GM19438 (cell line): ENCODE results near the gene CASP2.
"Not testable (repeated sequence)": the region's sequence is repeated elsewhere in the genome, so short reads cannot be mapped to it uniquely, and the experiment has no call there.

Experiments
- ATAC-seq: cut with Tn5 transposase; IDR thresholded peaks from one replicate; pipeline ENCODE4 v1.9.1; 2021; ENCODE audit warnings: low read depth; ENCODE audit not compliant: unreplicated experiment

CASP2 gene

GRCh38 chr7:143289888-143290287 lies 1.7 kb downstream of the CASP2 start:
- ATAC-seq = not testable (repeated sequence)

GRCh38 chr7:143290293-143290692 lies 2.1 kb downstream of the CASP2 start:
- ATAC-seq = no peak

GRCh38 chr7:143292876-143293275 lies 4.7 kb downstream of the CASP2 start:
- no peak for ATAC-seq

DNA sequence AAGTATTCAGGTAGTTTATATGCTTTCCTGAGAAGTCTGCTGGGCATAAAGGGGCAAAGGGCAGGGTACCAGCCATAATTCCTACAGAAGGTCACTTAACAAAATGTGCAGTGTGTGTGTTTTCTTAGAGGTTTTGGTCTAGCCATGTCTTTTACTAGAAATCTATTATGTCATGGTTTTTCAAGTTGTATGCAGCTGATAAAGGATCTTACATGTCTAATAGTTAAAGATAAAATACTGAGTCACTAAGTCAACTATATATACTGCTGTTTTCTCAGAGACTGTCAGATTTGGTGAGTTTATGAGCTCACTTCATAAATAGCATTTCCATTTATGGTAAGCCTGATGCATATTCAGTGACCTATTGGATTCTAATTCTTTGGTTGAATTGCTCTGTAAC lies 7.7 kb downstream of the CASP2 start:
- ATAC-seq = no peak

- ATAC-seq = no peak
Measured at GRCh38 chr7:143296686-143297085, 8.5 kb downstream of the CASP2 start.

DNA sequence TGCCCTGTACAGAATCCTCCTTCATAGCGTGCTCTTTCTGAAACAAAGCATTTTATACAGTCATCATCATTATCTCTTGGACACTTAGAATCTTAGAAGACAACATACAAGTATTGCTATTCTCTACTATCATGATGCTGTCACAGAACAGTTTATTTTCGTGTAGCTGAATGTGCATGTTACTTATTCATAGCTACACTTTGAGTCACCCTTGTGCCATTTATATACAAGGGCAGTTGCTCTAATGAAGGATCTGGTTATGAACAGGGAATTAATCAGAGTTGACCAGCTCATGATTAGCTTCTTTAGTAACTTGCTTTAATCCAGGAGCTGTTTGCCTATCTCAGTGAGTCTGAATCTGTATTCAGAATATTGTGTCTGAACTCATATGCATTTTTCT lies 11.2 kb downstream of the CASP2 start:
- ATAC-seq = no peak

GRCh38 chr7:143299840-143300239 lies 11.7 kb downstream of the CASP2 start:
- no peak for ATAC-seq

GRCh38 chr7:143300959-143301935 lies 13.1 kb downstream of the CASP2 start:
- ATAC-seq = no peak

GRCh38 chr7:143303733-143304132 lies 15.6 kb downstream of the CASP2 start:
- no peak for ATAC-seq

- no peak for ATAC-seq
Measured at GRCh38 chr7:143304938-143305337, 16.8 kb downstream of the CASP2 start.

- ATAC-seq = peak; percentile 59
Measured at GRCh38 chr7:143305423-143306070, 17.4 kb downstream of the CASP2 start.

DNA sequence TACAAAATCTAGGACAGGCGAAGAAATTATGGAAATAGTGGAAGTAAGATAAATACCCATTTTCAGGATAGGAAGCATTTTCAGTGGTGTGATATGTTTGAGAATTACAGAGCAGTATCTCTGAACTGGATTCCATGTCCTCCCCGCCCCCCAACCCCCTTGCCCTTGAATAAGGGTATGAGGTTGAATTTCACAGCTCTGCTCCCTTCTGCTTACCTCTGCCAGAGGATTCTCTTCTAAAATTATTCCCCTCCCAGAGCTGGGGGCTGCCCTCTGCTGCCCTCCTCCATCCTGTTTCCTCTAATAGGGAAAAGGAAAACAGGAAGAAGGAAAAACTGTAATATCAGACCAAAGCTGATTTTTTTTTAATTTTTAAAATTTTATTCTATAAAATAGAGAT lies 20.5 kb downstream of the CASP2 start:
- ATAC-seq = no peak

GRCh38 chr7:143314127-143314526 lies 26.0 kb downstream of the CASP2 start:
- ATAC-seq = no peak

- no peak for ATAC-seq
Measured at GRCh38 chr7:143315776-143316175, 27.6 kb downstream of the CASP2 start, which contains the start of gene CLCN1. CLCN1 (plus strand) TSS chr7:143316111; CDS start chr7:143316213, 102 bp downstream.

DNA sequence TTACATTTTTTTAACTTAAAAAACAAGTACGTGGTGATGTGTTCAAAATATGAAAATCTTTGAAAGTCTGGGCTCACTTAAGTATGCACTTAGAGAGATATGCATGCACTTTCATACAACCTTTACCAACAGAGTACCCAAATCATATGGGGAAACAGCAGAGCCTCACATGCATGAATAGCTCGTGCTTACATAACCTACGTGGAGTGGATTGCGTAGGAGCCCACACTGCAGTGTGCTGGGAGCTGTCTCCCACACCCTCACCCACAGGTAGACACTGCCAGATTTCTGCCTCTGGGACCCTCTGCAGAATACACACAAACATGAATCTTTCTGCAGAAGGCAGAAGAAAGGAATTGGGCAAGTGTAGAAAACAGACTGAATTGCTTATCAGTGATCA lies 28.3 kb downstream of the CASP2 start:
- ATAC-seq = no peak

- no peak for ATAC-seq
Measured at GRCh38 chr7:143318661-143319060, 30.5 kb downstream of the CASP2 start.

DNA sequence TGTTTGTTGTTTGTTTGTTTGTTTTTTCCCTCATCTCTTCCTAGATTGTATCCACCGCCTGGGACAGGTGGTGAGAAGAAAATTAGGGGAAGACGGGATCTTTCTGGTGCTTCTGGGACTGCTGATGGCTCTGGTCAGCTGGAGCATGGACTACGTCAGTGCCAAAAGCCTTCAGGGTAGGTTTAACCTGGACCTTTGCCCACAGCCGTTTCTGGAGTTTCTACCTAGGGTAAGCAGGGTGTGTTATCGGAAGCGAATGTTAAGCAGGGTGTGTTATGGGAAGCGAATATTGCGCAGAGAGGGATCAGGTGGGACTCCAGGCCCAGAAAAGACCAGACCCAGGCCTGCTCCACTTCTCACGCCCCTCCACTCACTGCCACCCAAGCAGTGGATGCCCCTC lies 32.5 kb downstream of the CASP2 start:
- no peak for ATAC-seq

GRCh38 chr7:143321242-143321641 lies 33.1 kb downstream of the CASP2 start:
- ATAC-seq = no peak

GRCh38 chr7:143321734-143322133 lies 33.6 kb downstream of the CASP2 start:
- no peak for ATAC-seq

- ATAC-seq = no peak
Measured at GRCh38 chr7:143322760-143323633, 34.8 kb downstream of the CASP2 start.

GRCh38 chr7:143323653-143324052 lies 35.5 kb downstream of the CASP2 start:
- no peak for ATAC-seq
